ENCODE data around the gene OR2S2.

The OR2S2 gene

DNA sequence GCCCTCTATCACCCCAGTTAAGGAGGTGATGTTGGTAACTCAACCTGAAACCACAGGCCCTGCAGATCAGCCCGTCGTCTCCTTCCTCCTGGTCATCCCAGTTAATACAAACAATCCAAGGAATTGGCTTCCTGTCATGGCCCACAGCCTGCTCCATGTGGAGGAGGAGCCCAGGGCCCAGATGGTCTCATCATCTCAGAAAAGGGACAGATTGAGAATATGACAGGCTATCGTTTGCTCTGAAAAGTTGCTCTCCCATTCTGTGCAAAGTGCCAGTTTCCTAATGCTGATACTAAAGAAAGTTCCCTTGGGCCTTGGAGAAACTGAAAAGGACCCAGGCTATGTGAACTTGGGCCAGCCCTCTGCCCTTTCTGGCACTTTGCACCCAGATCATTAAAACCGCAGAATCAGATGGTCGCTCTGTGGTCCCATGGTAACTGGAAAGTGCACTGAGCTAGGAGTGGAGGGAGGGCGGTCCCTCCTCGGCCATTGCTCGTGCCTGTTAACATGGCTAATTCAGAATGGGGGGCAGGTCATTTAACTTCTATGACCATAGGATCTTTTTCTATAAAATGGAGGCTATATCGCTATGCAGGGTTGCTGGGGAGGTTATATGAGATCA lies 49.3 kb downstream of the OR2S2 start:
- no peak for DNase-seq

DNA sequence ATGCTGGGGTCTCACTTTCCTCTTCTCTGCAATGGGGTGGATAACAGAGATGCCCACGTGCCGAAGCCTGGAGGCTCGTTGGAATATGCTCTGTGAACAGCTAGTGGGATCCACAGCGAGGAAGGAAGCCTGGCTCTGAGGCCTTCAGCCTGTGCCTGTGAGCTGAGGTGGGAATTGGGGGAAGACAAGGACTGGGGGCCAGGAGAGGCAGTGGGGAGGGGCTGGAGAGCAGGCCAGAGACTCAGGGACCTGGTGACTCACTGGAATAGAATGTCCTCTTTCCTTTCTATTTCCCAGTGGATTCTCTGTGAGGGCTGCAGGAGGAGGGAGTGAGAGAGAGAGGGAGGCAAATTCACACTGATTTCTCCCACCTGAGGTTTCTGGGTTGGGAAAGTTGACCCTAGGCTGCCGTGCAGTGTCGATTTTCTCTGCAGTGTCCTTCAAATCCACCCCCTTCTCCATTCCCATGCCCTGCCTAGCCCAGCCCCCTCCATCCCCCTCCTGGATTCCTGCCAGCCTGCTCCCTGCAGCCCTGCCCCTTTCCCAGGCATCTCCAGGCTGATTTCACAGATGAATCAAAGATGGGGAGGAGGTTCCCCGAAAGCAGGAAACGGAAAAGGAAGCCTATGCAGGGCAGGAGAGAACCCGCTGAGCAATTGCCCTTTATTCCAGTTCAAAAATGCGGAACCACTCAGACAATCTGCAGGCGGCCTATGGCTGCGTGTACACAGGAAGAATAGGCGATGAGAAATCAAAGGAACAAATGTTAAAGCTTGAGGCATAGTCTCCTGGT lies 50.0 kb downstream of the OR2S2 start:
- no peak for DNase-seq
